NAMALWA (cell line): ENCODE measurements around the gene WNK2.

Source experiments
- DNase-seq: peaks from one replicate; pipeline ENCODE4 v3.0.0-alpha.2; 2015; ENCODE audit warnings: low spot score

The WNK2 gene

GRCh38 chr9:93218671-93219420 lies 34.9 kb downstream of the WNK2 start:
- no peak for DNase-seq

DNA sequence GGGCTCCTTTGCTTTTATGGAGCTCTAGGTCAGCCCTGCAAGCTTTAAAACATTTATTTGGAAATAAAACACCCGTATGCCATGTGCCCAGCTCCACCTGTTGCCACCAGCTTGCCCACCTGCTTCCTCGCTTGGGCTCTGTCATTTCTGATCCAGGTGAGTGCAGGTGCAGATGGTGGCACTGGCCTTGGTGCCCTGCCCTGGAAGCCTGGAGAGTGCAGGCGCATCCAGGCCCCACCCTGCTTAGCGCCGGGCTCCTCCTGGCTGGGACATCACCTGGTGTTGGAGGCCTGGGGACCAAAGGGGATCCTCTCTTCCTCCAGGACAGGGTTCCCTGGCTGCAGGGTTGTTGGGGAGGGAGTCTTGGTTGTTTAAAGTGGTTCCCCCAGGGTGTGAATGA lies 35.8 kb downstream of the WNK2 start:
- no peak for DNase-seq

DNA sequence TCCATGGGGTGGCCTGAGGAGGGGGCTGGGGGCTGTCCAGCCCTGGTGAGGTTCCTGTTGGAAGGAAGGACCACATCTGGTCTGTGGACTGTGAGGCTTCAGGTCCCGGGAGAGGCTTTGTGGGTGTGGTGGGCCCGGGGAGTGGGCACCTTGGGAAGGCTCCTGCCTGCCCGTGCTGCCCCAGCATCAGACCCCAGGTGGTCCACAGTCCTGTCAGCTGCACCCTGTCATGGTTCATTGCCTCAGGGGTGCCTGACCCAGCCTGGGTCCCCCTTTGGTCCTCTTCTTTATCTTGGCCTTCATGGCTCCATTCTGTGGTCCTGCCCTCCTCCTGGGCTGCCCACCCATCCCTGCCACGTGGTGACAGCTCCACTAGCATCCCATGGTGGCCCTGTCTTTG lies 36.7 kb downstream of the WNK2 start:
- no peak for DNase-seq

DNA sequence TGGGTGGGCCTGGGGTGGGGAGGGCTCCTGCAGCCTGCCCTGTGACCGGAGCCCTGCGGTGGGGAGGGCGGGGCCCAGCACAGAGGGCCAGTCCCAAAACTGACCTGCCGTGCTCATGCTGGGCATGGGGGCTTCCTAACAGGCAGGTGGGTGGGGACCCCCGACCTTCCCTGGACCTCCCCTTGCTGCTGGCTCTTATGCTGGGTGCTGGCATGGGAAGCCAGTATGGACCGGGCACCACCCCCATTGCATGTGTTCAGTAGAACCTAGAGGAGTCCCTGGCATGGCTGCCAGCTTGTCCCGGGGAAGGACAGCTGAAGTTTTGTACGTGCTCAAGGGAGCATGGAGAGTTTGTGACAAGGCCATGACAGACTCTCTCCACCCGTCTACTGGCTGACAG lies 37.1 kb downstream of the WNK2 start:
- no peak for DNase-seq

- DNase-seq: no peak
Measured at GRCh38 chr9:93222890-93223259, 38.9 kb downstream of the WNK2 start.

DNA sequence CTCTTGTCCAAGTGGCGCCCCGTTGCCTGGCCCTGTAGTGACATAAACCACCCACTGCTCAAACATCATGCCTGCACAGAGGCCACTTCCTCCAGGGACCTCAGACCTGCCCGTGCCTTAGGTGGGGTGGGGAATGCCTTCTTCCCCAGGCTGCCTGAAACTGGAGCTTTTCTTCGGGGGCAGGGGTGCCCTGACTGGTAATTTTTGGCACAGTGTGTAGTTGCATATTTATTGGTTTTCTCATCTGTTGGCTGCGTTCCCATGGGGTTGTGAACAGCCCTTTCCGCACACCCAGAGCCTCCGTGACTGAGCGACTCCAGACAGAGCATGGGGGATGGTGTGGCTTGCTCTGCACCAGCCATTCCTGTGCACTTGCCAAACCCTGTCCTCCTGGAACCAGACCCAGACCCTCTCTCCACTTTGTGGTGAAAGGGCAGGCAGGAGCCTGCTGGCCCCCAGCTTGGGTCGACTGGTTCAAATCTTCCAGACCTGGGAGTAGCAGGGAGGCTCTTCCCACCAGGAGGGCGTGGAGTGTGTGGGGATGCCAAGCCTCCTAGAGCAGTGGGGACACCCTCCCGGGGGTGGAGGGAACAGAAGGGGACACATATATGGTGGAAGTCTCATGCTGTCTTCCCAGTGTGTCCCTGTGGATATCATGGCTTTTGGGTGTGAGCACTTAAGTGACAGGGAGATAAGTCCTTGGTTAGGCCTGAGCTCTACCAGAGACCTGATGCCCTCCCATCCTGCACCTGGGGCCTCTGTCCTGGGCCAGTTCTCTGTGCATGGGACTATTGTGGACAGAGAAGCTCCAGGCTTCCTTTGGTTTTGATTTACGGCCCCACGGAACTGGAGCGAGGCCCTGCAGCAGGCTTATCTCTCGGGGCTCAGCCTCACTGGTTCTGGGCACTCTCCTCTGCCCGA lies 39.6 kb downstream of the WNK2 start:
- DNase-seq: no peak

DNA sequence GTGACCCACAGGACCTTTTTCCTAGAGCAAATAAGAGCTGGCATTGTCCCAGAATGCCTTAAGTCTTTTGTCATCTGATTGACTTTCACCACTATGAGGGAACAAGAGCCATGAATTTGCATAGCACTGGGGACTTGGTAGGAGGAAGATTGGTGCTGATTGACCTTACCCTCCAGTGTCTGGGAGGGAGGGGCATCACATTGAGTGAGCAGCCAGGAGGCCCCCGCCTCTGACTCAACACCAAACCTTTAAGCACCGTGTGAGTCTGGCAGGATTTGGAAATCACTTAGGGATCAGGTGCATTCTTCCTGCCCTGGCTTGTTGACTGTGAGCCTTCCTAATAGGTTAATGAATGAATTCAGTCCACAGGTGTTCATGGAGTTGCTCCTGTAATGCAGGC lies 40.7 kb downstream of the WNK2 start:
- no peak for DNase-seq

DNA sequence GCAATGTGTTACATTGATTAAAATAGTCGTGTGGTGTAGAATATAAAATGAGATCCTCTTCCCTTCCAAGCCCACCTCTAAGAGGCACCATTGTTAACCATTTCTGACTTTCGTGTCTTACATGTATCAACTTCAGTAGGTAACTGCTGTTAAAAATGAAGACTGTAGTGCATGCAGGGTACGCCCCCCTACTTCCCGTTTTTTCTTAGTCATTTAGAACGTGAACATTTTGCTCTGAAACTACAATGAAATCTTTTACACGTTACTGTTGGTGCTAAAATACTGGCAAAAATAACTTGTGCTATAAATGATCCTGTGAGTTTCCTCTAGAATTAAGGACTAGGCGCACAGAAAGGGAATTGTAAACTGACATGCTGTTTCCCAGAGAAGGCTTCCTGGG lies 41.5 kb downstream of the WNK2 start:
- DNase-seq: peak; percentile 46

DNA sequence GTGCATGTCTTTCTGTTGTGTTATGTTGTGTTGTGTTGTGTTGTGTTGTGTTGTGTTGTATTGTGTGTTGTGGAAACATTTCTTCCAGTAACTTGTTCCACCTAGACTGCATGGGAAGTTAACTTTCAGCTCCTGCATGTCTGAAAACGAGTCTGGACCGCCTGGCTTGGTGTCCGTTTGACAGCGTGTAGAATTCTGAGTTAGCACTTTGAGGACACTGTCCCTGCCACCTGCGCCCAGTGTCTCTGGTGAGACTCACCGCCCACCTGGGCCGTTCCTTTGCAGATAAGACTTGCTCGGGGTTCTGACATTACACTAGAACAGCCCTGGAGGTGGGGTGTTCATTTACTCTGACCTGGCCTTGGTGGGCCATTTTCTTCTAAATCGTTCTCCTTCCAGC lies 42.0 kb downstream of the WNK2 start:
- no peak for DNase-seq

- no peak for DNase-seq
Measured at GRCh38 chr9:93226819-93227218, 42.9 kb downstream of the WNK2 start.

- DNase-seq: no peak
Measured at GRCh38 chr9:93228030-93228429, 44.1 kb downstream of the WNK2 start.

GRCh38 chr9:93228453-93228852 lies 44.5 kb downstream of the WNK2 start:
- DNase-seq: no peak

DNA sequence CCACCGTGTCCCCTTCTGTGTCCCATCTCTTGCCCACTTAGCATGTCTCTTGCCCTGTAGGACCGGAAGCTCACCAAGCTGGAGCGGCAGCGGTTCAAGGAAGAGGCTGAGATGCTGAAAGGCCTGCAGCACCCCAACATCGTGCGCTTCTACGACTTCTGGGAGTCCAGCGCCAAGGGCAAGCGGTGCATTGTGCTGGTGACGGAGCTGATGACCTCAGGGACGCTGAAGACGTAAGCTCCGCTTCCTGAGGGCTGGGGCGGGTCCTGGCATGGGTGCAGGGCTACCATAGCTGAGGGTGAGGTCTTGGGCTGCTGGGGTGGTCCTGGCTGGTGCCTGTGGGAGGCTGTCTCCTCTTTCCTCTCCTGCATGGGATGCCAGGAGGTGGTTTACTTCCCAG lies 45.7 kb downstream of the WNK2 start:
- DNase-seq: no peak

DNA sequence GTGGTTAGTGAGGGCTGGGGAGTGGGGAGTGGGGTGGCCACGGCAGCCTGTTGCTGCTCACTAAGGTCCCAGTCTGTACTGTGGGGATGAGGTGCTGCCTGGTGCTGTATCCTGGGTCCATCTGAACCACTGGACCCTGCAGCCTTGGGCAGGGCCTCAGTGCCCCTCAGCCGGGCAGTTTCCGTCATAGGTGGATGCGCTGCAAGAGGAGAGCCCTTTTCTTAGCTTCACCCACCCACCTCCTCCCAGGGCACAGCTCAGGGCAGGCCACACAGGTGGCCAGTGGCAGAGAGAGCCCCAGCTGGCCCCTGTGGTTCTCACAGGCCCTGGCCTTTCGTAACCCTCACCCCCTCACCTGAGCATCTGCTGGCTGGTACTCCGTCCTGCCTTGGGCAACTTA lies 46.2 kb downstream of the WNK2 start:
- no peak for DNase-seq

- DNase-seq: no peak
Measured at GRCh38 chr9:93230601-93231000, 46.7 kb downstream of the WNK2 start.

DNA sequence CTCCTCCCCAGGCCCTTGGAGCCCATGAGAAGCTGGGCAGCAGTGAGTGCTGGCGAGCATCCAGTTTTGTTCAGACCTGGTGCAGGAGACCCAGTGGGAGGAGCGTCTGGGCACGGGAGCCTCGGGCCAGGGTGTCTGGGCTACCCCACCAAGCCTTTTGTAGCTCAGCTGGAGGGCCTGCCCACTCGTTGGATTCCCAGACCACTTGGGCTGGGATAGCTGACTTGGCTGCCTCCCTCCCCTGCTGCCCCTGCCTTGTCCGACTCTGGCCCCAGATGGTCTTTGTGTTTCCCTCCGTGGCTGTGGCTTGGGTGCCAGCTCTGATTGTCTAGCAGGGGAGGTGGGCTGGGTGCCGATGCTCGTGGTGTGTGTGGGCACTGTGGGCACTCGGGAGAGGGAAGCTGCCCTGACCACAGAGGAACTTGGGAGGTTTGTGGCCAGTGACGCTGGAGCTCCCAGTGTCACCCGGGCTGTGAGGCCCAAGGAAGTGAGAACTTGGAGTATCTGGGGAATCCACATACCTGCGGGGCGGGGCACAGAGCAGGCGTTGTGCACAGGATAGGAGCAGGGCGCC lies 47.3 kb downstream of the WNK2 start:
- no peak for DNase-seq

DNA sequence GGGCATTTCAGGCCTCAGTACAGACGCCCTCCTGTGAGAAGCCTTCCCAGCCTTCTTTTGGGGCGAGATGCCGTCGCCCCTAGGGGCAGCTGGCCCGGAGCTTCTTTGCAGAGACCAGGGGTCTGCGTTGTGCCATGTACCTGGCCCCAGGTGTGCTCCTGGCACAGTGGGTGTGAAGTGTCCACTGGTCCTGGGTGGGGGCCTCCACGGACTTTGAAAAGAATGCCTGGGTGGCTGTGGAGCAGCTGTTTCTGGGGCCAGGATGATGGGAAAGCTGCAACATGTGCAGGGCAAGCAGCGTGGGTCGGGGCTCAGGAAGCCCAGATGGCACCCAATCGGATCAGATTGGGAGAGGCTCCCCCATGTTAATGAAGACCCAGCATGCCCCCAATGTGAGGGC lies 47.8 kb downstream of the WNK2 start:
- DNase-seq: no peak

- DNase-seq: no peak
Measured at GRCh38 chr9:93232388-93232960, 48.5 kb downstream of the WNK2 start.

DNA sequence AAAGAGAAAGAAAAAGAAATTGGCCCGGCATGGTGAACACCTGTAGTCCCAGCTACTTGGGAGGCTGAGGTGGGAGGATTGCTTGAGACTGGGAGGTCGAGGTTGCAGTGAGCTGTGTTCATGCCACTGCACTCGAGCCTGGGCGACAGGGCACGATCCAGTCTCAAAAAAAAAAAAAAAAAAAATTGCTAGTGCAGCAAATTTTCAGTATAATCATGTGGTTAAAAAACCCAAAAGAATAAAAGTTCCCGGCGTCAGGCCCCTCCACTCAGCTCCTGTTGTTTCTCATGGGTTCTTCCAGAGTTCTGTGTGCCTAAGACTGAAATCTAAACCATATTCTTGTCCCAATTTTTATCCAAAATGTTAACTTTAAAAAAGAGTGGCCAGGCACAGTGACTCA lies 49.1 kb downstream of the WNK2 start:
- no peak for DNase-seq

DNA sequence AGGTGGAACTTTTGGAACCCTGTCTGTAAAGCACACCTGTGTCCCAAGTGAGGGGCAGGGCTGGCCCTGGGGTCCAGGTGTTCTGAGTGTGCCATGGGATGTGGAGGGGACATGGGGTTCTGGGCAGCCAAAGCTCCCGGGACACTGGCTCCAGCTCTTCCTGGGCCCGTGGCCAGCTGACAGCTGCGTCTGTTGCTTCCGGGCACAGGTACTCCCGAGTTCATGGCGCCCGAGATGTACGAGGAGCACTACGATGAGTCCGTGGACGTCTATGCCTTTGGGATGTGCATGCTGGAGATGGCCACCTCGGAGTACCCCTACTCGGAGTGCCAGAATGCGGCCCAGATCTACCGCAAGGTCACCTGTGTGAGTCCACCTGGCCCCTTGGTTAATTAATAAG lies 50.7 kb downstream of the WNK2 start:
- no peak for DNase-seq

DNA sequence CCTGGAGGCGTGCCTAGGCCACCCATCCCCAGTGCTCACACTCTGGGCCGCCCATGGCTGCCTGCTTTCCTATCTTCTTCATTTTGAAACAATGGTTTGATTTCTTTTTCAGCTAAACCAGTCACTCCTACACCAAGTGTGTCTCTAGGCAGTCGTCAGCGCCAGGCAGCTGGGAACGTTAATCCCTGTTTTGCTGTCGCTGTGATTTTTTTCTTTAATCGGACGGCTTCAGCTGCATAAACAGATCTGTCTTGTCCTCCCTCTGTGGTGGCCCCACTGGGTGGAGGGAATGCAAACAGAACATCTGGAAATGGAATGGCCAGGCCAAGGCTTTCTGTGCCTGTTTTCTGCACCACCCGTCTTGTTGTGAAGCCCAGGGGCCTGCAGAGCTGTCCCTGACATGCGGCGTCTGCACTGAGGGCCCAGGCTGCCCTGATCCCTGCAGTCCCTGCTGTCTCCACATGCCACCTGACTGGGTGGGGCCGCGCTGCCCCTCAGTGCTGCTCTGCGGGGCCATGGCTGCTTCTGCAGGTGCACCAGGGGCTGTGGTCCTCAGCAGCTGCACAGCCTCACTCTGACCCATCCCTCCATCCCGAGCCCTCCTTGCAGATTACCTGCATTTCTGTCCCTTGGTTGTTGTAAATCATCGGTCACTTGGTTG lies 51.5 kb downstream of the WNK2 start:
- no peak for DNase-seq

GRCh38 chr9:93236541-93237206 lies 52.7 kb downstream of the WNK2 start:
- DNase-seq: no peak
